Mesendoderm (in vitro differentiated cells): Measurements from ENCODE around the gene MORF4L2.
"Not testable (repeated sequence)": the region's sequence is repeated elsewhere in the genome, so short reads cannot be mapped to it uniquely, and the experiment has no call there.

Experiments
- DNase-seq: peaks from one replicate; pipeline ENCODE4 v3.0.0; 2013
- H2AK5ac ChIP-seq: 2 replicates; pipeline ENCODE4 v1.6.1; 2013; ENCODE audit warnings: low read length, inconsistent platforms
- H2BK120ac ChIP-seq: 2 replicates; pipeline ENCODE4 v1.6.1; 2013; ENCODE audit warnings: low read depth, mild to moderate bottlenecking, low read length, moderate library complexity, mixed read lengths
- H2BK15ac ChIP-seq: replicated peaks from 2 replicates; pipeline ENCODE4 v1.6.1; 2013; ENCODE audit warnings: low read depth, mild to moderate bottlenecking, moderate library complexity
- H2BK5ac ChIP-seq: 2 replicates; pipeline ENCODE4 v1.6.1; 2013; ENCODE audit warnings: low read length, inconsistent platforms
- H3K18ac ChIP-seq: 2 replicates; pipeline ENCODE4 v1.6.1; 2013; ENCODE audit warnings: mild to moderate bottlenecking, low read length, mixed read lengths
- H3K23ac ChIP-seq: one replicate; pipeline ENCODE4 v1.6.1; 2013; ENCODE audit warnings: low read length
- H3K27ac ChIP-seq: 2 replicates; pipeline ENCODE4 v1.5.1; 2013; ENCODE audit warnings: low read depth, mild to moderate bottlenecking, inconsistent platforms, low read length, moderate library complexity
- H3K27me3 ChIP-seq: 2 replicates; pipeline ENCODE4 v1.6.1; 2013; ENCODE audit warnings: low read length, control low read depth, mild to moderate bottlenecking, inconsistent platforms; ENCODE audit not compliant: insufficient read depth, poor library complexity
- H3K36me3 ChIP-seq: 2 replicates; pipeline ENCODE4 v1.6.1; 2013; ENCODE audit warnings: low read length, inconsistent platforms; ENCODE audit not compliant: control insufficient read depth, insufficient read depth
- H3K4ac ChIP-seq: one replicate; pipeline ENCODE4 v1.6.1; 2013; ENCODE audit warnings: low read depth, mild to moderate bottlenecking, low read length, moderate library complexity
- H3K4me1 ChIP-seq: 2 replicates; pipeline ENCODE4 v1.6.1; 2013; ENCODE audit warnings: low read depth, low read length, inconsistent platforms; ENCODE audit not compliant: control insufficient read depth
- H3K4me2 ChIP-seq: 2 replicates; pipeline ENCODE4 v1.6.1; 2013; ENCODE audit warnings: low read length
- H3K4me3 ChIP-seq: 2 replicates; pipeline ENCODE4 v1.5.1; 2013; ENCODE audit warnings: mild to moderate bottlenecking, low read length
- H3K56ac ChIP-seq: one replicate; pipeline ENCODE4 v1.6.1; 2013; ENCODE audit warnings: low read length
- H3K79me1 ChIP-seq: 2 replicates; pipeline ENCODE4 v1.6.1; 2013; ENCODE audit warnings: low read length, inconsistent platforms
- H3K79me2 ChIP-seq: 2 replicates; pipeline ENCODE4 v1.6.1; 2013; ENCODE audit warnings: mild to moderate bottlenecking, low read length; ENCODE audit not compliant: control insufficient read depth, insufficient read depth
- H3K9ac ChIP-seq: 2 replicates; pipeline ENCODE4 v1.6.1; 2013; ENCODE audit warnings: low read length, inconsistent platforms
- H4K5ac ChIP-seq: one replicate; pipeline ENCODE4 v1.6.1; 2013; ENCODE audit warnings: low read length
- H4K8ac ChIP-seq: one replicate; pipeline ENCODE4 v1.6.1; 2013; ENCODE audit warnings: low read depth, mild to moderate bottlenecking, control low read depth, low read length, moderate library complexity
- WGBS: extraction: QIAGEN DNeasy Blood & Tissue Kit; methylation state at CpG from one replicate; pipeline ENCODE4 v1.1.7; 2013; ENCODE audit warnings: low lambda C conversion rate, missing lambda C conversion rate; ENCODE audit not compliant: insufficient coverage; ENCODE audit errors: extremely low coverage; 5-methylcytosine and 5-hydroxymethylcytosine counted together

The MORF4L2 gene

DNA sequence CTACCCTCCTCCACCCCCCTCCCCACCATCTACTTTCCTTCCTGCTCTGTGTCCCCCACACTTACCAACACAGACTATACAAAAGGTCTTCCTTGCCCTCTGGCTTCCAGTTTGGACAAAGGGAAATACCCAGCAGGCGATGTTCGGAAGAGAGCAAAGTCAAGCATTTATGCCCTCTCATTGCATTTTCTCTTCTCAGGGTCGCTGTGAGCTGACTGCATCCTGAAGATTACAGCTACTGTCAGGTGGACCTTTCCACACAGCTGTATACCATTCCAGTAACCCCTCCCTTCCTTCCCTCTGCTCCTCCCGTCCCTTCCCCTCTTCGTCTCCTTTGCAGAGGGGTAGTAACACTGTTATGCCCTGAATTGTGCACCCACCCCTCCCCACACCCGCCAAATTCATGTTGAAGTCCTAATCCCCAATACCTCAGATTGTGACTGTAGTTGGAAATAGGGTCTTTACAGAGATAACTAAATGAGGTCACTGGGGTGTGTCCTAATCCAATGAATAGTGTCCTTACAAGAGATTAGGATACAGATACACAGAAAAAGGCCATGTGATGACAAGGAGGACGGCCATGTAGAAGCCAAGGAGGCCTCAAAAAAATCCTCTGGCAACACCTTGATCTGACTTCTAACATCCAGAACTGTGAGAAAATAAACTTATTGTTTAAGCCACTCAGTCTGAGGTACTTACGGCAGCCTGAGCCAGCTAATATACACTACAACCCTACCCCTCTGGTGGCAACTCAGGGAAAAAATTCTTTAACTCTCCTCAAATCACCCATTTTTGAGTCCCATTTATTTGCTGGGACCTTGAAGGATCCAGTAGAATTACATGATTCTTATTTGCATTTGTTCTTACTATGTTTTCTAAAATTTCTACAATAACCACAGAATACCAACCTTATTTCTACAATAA lies 11.7 kb downstream of the MORF4L2 start:
- H4K8ac ChIP-seq, result no peak overlapping the region
- peak; percentile 34 for DNase-seq
- H3K4me1 ChIP-seq, result no peaks in the 10 kb centered on the region
- no peak overlapping the region for H3K9ac ChIP-seq
- no peak overlapping the region for H2BK15ac ChIP-seq
- H3K18ac ChIP-seq, result no peak overlapping the region
- no peak overlapping the region for H3K4me2 ChIP-seq
- no peak overlapping the region for H3K27ac ChIP-seq
- H3K79me1 ChIP-seq, result no peaks in the 10 kb centered on the region
- H2BK5ac ChIP-seq, result no peak overlapping the region
- no peaks in the 10 kb centered on the region for H3K36me3 ChIP-seq
- H3K23ac ChIP-seq, result no peak overlapping the region
- H3K4ac ChIP-seq, result no peak overlapping the region
- no peak overlapping the region for H3K4me3 ChIP-seq
- no peak overlapping the region for H2AK5ac ChIP-seq
- H3K79me2 ChIP-seq, result no peaks in the 10 kb centered on the region
- H3K27me3 ChIP-seq, result no peaks in the 10 kb centered on the region
- H3K56ac ChIP-seq, result no peak overlapping the region
- H2BK120ac ChIP-seq, result no peak overlapping the region
- no CpG with 5 or more reads among the region's 8 CpGs for WGBS
- no peak overlapping the region for H4K5ac ChIP-seq

- no peak overlapping the region for H2BK5ac ChIP-seq
- WGBS, result no CpG with 5 or more reads among the region's 1 CpG
- H2BK15ac ChIP-seq, result no peak overlapping the region
- no peaks in the 10 kb centered on the region for H3K27me3 ChIP-seq
- H2AK5ac ChIP-seq, result no peak overlapping the region
- no peak overlapping the region for H3K23ac ChIP-seq
- no peaks in the 10 kb centered on the region for H3K4me1 ChIP-seq
- no peaks in the 10 kb centered on the region for H3K79me1 ChIP-seq
- H2BK120ac ChIP-seq, result no peak overlapping the region
- H3K4me3 ChIP-seq, result no peak overlapping the region
- H3K9ac ChIP-seq, result no peak overlapping the region
- H4K5ac ChIP-seq, result no peak overlapping the region
- no peak overlapping the region for H3K4me2 ChIP-seq
- H3K56ac ChIP-seq, result no peak overlapping the region
- H3K79me2 ChIP-seq, result no peaks in the 10 kb centered on the region
- H3K4ac ChIP-seq, result no peak overlapping the region
- DNase-seq, result peak; percentile 72
- H4K8ac ChIP-seq, result no peak overlapping the region
- no peak overlapping the region for H3K27ac ChIP-seq
- no peaks in the 10 kb centered on the region for H3K36me3 ChIP-seq
- H3K18ac ChIP-seq, result no peak overlapping the region
Measured at GRCh38 chrX:103669745-103670144, 16.8 kb downstream of the MORF4L2 start.

GRCh38 chrX:103666202-103667107 lies 20.0 kb downstream of the MORF4L2 start:
- Histone ChIP-seq H2BK120ac (no peak overlapping the region), H3K18ac (no peak overlapping the region), H3K36me3 (no peaks in the 10 kb centered on the region), H3K4me3 (no peak overlapping the region), H2BK15ac (no peak overlapping the region), H3K79me2 (no peaks in the 10 kb centered on the region), H3K9ac (no peak overlapping the region), H2AK5ac (no peak overlapping the region), H4K5ac (no peak overlapping the region), H2BK5ac (no peak overlapping the region), H3K4ac (no peak overlapping the region), H3K27me3 (no peaks in the 10 kb centered on the region), H3K4me1 (no peaks in the 10 kb centered on the region), H3K27ac (no peak overlapping the region), H4K8ac (no peak overlapping the region), H3K23ac (no peak overlapping the region), H3K56ac (no peak overlapping the region), H3K4me2 (no peak overlapping the region), H3K79me1 (no peaks in the 10 kb centered on the region)
- WGBS, result no CpG with 5 or more reads among the region's 3 CpGs
- DNase-seq, result no peak

- H3K4me1 ChIP-seq, result no peaks in the 10 kb centered on the region
- no peaks in the 10 kb centered on the region for H3K79me1 ChIP-seq
- no CpG with 5 or more reads among the region's 23 CpGs for WGBS
- no peaks in the 10 kb centered on the region for H3K79me2 ChIP-seq
- no peak overlapping the region for H4K8ac ChIP-seq
- no peak overlapping the region for H3K4me3 ChIP-seq
- H2BK15ac ChIP-seq, result no peak overlapping the region
- H2AK5ac ChIP-seq, result no peak overlapping the region
- no peak overlapping the region for H2BK5ac ChIP-seq
- no peak overlapping the region for H3K27ac ChIP-seq
- H3K18ac ChIP-seq, result no peak overlapping the region
- no peak overlapping the region for H3K23ac ChIP-seq
- H3K36me3 ChIP-seq, result no peaks in the 10 kb centered on the region
- no peak overlapping the region for H3K56ac ChIP-seq
- no peak overlapping the region for H4K5ac ChIP-seq
- H2BK120ac ChIP-seq, result no peak overlapping the region
- DNase-seq, result no peak
- no peaks in the 10 kb centered on the region for H3K27me3 ChIP-seq
- no peak overlapping the region for H3K4ac ChIP-seq
- H3K4me2 ChIP-seq, result peak overlapping the region; percentile 31
- no peak overlapping the region for H3K9ac ChIP-seq
Measured at GRCh38 chrX:103663981-103664762, 22.3 kb downstream of the MORF4L2 start.

DNA sequence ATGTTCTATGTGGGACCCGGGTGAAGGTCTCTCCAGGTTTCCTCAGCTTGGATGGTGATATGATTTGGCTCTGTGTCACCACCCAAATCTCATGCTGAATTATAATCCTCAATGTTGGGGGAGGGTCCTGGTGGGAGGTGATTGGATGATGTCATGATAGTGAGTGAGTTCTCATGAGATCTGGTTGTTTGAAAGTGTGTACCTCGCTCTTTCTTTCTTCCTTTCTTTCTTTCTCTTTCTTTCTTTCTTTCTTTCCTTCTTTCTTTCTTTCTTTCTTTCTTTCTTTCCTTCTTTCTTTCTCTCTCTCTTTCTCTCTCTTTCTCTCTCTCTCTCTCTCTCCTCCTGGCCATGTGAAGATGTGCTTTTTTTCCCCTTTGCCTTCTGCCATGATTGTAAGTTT lies 27.0 kb downstream of the MORF4L2 start:
- H2BK5ac ChIP-seq, H3K4me3 ChIP-seq, H3K4me2 ChIP-seq, H2BK120ac ChIP-seq, H3K9ac ChIP-seq, H3K23ac ChIP-seq, H2BK15ac ChIP-seq, H3K79me1 ChIP-seq, H4K5ac ChIP-seq, H3K56ac ChIP-seq, DNase-seq, H3K18ac ChIP-seq, H3K79me2 ChIP-seq, H3K27ac ChIP-seq, H3K4ac ChIP-seq, H3K4me1 ChIP-seq, H2AK5ac ChIP-seq, H3K36me3 ChIP-seq, H3K27me3 ChIP-seq, H4K8ac ChIP-seq: not testable (repeated sequence)
- no CpG with 5 or more reads among the region's 2 CpGs for WGBS
